Measurements from ENCODE around the gene SRSF10.

GRCh38 chr1:24015221-24016210 is 35.4 kb upstream of the SRSF10 start:
- TF ChIP-seq GATA2 (IDR thresholded peaks at IDR 0.05; ENCODE audit: low read depth, low read length): no peak
- no peak for TF ChIP-seq GATA3 (IDR thresholded peaks at IDR 0.05; ENCODE audit: low read depth, low read length)

Measured in SH-SY5Y (cell line).